GM06990 (cell line): Measurements from ENCODE around the gene PCDHGA4.

Experiments
- DNase-seq: peaks from one replicate; pipeline ENCODE4 v3.0.0-alpha.2; 2011; ENCODE audit not compliant: insufficient read length; ENCODE audit errors: extremely low read depth
- H3K27me3 ChIP-seq: replicated peaks from 2 replicates; pipeline ENCODE4 v1.6.0; 2011; ENCODE audit warnings: low read length; ENCODE audit not compliant: control insufficient read depth, insufficient read depth
- H3K36me3 ChIP-seq: 2 replicates; pipeline ENCODE4 v1.5.1; 2011; ENCODE audit warnings: low read length; ENCODE audit not compliant: control insufficient read depth, insufficient read depth
- H3K4me3 ChIP-seq: replicated peaks from 2 replicates; pipeline ENCODE4 v1.5.1; 2011; ENCODE audit warnings: low read depth, mild to moderate bottlenecking, control low read depth, low read length
- CTCF ChIP-seq: IDR thresholded peaks from 2 replicates; pipeline ENCODE4 v1.5.1; 2011; ENCODE audit warnings: low read length, control low read depth, mild to moderate bottlenecking, inconsistent platforms; ENCODE audit not compliant: insufficient read depth, poor library complexity, severe bottlenecking

The PCDHGA4 gene

DNA sequence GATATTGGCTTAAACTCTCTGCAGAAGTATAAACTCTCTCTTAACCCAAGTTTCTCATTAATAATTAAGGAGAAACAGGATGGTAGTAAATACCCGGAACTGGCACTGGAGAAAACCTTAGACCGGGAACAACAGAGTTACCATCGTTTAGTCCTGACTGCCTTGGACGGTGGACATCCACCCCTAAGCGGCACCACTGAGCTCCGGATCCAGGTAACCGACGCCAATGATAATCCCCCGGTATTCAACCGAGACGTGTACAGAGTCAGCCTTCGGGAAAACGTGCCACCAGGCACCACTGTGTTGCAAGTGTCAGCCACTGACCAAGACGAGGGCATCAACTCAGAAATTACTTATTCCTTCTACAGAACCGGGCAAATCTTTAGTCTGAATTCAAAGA is 43.8 kb downstream of the PCDHGA4 start:
- Histone ChIP-seq H3K27me3 (no peaks in the 10 kb centered on the region), H3K36me3 (no peaks in the 10 kb centered on the region), H3K4me3 (no peak overlapping the region)
- no peak for TF ChIP-seq CTCF
- no peak for DNase-seq

DNA sequence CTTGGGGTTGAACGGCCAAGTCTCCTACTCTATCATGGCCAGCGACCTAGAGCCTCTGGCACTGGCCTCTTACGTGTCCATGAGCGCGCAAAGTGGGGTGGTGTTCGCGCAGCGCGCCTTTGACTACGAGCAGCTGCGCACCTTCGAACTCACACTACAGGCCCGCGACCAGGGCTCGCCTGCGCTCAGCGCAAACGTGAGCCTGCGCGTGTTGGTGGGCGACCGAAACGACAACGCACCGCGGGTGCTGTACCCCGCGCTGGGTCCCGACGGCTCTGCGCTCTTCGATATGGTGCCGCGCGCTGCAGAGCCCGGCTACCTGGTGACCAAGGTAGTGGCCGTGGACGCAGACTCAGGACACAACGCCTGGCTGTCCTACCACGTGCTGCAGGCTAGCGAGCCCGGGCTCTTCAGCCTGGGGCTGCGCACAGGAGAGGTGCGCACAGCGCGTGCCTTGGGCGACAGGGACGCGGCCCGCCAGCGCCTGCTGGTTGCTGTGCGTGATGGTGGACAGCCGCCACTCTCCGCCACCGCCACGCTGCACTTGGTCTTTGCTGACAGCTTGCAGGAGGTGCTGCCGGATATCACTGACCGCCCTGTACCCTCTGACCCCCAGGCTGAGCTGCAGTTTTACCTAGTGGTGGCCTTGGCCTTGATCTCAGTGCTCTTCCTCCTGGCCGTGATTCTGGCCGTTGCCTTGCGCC is 44.9 kb downstream of the PCDHGA4 start:
- TF ChIP-seq CTCF = no peak
- Histone ChIP-seq H3K4me3 (no peak overlapping the region), H3K36me3 (no peaks in the 10 kb centered on the region), H3K27me3 (no peaks in the 10 kb centered on the region)
- DNase-seq = no peak

- peak; percentile 14 for TF ChIP-seq CTCF
- no peak for DNase-seq
- no peaks in the 10 kb centered on the region for H3K27me3 ChIP-seq
- H3K36me3 ChIP-seq = no peaks in the 10 kb centered on the region
- H3K4me3 ChIP-seq = no peak within 1 kb of the TSS
Observed at GRCh38 chr5:141402553-141403243, 47.9 kb downstream of the PCDHGA4 start, which contains the start of gene PCDHGA9. TSS of gene PCDHGA9 (plus strand) at chr5:141402778. CDS start at chr5:141402953, 175 bp downstream.

- H3K4me3 ChIP-seq = no peak overlapping the region
- TF ChIP-seq CTCF = no peak
- no peak for DNase-seq
- H3K27me3 ChIP-seq = no peaks in the 10 kb centered on the region
- no peaks in the 10 kb centered on the region for H3K36me3 ChIP-seq
Observed at GRCh38 chr5:141403387-141403786, 48.6 kb downstream of the PCDHGA4 start.
